K562 (cell line): ENCODE data around the gene AGT. TPM values are rescaled to one million over a fixed set of nuclear protein-coding genes. Genes with fewer than 3 reads are reported as not detected.

Experiments
- ATAC-seq: fragments of 200-7000 bp; cut with Tn5 transposase; 3 replicates; pipeline ENCODE4 v1.9.1; 2020; ENCODE audit warnings: moderate library complexity
- BruUV-seq: library from RNA; stranded (reverse); fragments of 400-500 nt; replicated peaks from 2 replicates; lab custom pipeline; 2021; lab: Mats Ljungman, UMichigan
- CTCF ChIA-PET: fragments of 300-600 bp; formaldehyde crosslinking; extraction: SDS; loops from one replicate; lab custom pipeline; 2021; ENCODE audit warnings: low intra/inter-chr PET ratio; lab: Yijun Ruan, JAX
- POLR2A ChIA-PET: fragments of 300-600, 350-650 bp; sonication (Branson Sonifier 250); formaldehyde crosslinking; extraction: SDS; loops from one replicate; lab custom pipeline; 2021; ENCODE audit warnings: antibody characterized with exemption, inconsistent platforms; lab: Yijun Ruan, JAX
- DNase-seq, 4 experiments: peaks; one replicate each; pipeline versions ENCODE4 v3.0.0 to v3.0.0-alpha.2; 2011 to 2018; ENCODE audit warnings: low spot score in 3 of 4, mixed read lengths in 3 of 4; ENCODE audit errors: extremely low read depth in 1 of 4
- FAIRE-seq: peaks from 2 replicates; lab custom pipeline; 2011; peaks lifted over from hg19 to GRCh38; lab: Jason Lieb, UNC
- H2AFZ ChIP-seq: 2 replicates; pipeline ENCODE4 v1.6.0; 2011; ENCODE audit warnings: low read depth, low read length, control low read depth, inconsistent platforms
- H3K27ac ChIP-seq: fragments of 200-600 bp; 3 replicates; pipeline ENCODE4 v1.8.0; 2011; ENCODE audit warnings: low read depth, mild to moderate bottlenecking, control low read depth, inconsistent platforms, low read length, moderate library complexity, mixed read lengths; ENCODE audit errors: extremely low read depth
- H3K27me3 ChIP-seq, 2 experiments: fragments of 300-600 bp in 1 of 2; 2 replicates in 1 of 2; 3 replicates in 1 of 2; pipeline versions ENCODE4 v1.6.0 to v1.8.0; 2011; ENCODE audit warnings: inconsistent platforms in 2 of 2, low read length in 2 of 2, mild to moderate bottlenecking in 1 of 2, mixed read lengths in 1 of 2, moderate library complexity in 1 of 2; ENCODE audit not compliant: control insufficient read depth in 2 of 2, insufficient read depth in 2 of 2
- H3K36me3 ChIP-seq: fragments of 300-600 bp; 3 replicates; pipeline ENCODE4 v1.8.0; 2011; ENCODE audit warnings: mild to moderate bottlenecking, low read length, inconsistent platforms; ENCODE audit not compliant: control insufficient read depth, insufficient read depth
- H3K4me1 ChIP-seq, 2 experiments: fragments of 200-600 bp in 1 of 2; replicated peaks in 1 of 2; 2 replicates in 1 of 2; 3 replicates in 1 of 2; pipeline versions ENCODE4 v1.5.1 to v1.8.0; 2011; ENCODE audit warnings: inconsistent platforms in 2 of 2, low read length in 2 of 2, mild to moderate bottlenecking in 1 of 2, mixed read lengths in 1 of 2, moderate library complexity in 1 of 2; ENCODE audit not compliant: control insufficient read depth in 2 of 2, insufficient read depth in 2 of 2
- H3K4me2 ChIP-seq: 2 replicates; pipeline ENCODE4 v1.6.1; 2011; ENCODE audit warnings: low read length, control low read depth, inconsistent platforms, mixed read lengths; ENCODE audit not compliant: insufficient read depth
- H3K4me3 ChIP-seq: fragments of 200-600 bp; sonication (generic), shearing (Covaris generic); 2 replicates; pipeline ENCODE4 v1.5.1; 2016; ENCODE audit warnings: control low read depth, inconsistent platforms
- H3K79me2 ChIP-seq: fragments of 200-600 bp; 3 replicates; pipeline ENCODE4 v1.8.0; 2011; ENCODE audit warnings: low read length, inconsistent platforms; ENCODE audit not compliant: control insufficient read depth, insufficient read depth
- H3K9ac ChIP-seq, 2 experiments: 2 replicates each; pipeline versions ENCODE4 v1.6.0 to v1.6.1; 2011; ENCODE audit warnings: low read depth in 2 of 2, low read length in 2 of 2, control low read depth in 1 of 2, inconsistent platforms in 1 of 2, mild to moderate bottlenecking in 1 of 2, mixed read lengths in 1 of 2; ENCODE audit not compliant: insufficient read depth in 1 of 2
- H3K9me1 ChIP-seq: one replicate; pipeline ENCODE4 v1.6.0; 2011; ENCODE audit warnings: inconsistent platforms, mild to moderate bottlenecking, low read length, moderate library complexity; ENCODE audit not compliant: control insufficient read depth, insufficient read depth
- H3K9me3 ChIP-seq: replicated peaks from 2 replicates; pipeline ENCODE4 v1.5.1; 2011; ENCODE audit warnings: low read depth, low read length, inconsistent platforms; ENCODE audit not compliant: control insufficient read depth, insufficient read depth
- H4K20me1 ChIP-seq: replicated peaks from 2 replicates; pipeline ENCODE4 v1.6.1; 2011; ENCODE audit warnings: low read length, inconsistent platforms, mixed read lengths; ENCODE audit not compliant: control insufficient read depth, insufficient read depth
- CHD4 ChIP-seq: fragments of 200-600 bp; sonication (generic); IDR thresholded peaks from 3 replicates; pipeline ENCODE4 v1.6.1; 2012; ENCODE audit warnings: low read depth, mild to moderate bottlenecking, mixed read lengths, low read length, inconsistent platforms; ENCODE audit not compliant: insufficient read depth, insufficient replicate concordance, poor library complexity, severe bottlenecking
- CREB3L1 ChIP-seq: fragments of 450-650 bp; IDR thresholded peaks from 2 replicates; pipeline ENCODE4 v1.6.1; 2014; ENCODE audit warnings: low read depth, mild to moderate bottlenecking, moderate library complexity, borderline replicate concordance
- HNRNPLL ChIP-seq: fragments of 200-400 bp; formaldehyde crosslinking; IDR thresholded peaks from 2 replicates; pipeline ENCODE4 v1.6.1; 2017; ENCODE audit warnings: low read length, low read depth, mild to moderate bottlenecking; ENCODE audit not compliant: poor library complexity, severe bottlenecking
- MAFG ChIP-seq: fragments of 450-650 bp; conservative IDR thresholded peaks from 2 replicates; pipeline ENCODE4 v1.6.1; 2016; ENCODE audit warnings: missing genetic modification characterization, missing compliant biosample characterization
- NFE2 ChIP-seq: IDR thresholded peaks from 2 replicates; pipeline ENCODE4 v1.6.1; 2014; ENCODE audit warnings: antibody characterized with exemption, low read depth
- NFIX ChIP-seq: fragments of 250-450 bp; sonication (Bioruptor Pico); IDR thresholded peaks from 2 replicates; pipeline ENCODE4 v1.4.0; 2020; ENCODE audit warnings: low read depth, mild to moderate bottlenecking, moderate library complexity
- POLR3A ChIP-seq: IDR thresholded peaks from 2 replicates; pipeline ENCODE4 v1.6.1; 2011; ENCODE audit warnings: borderline replicate concordance, mild to moderate bottlenecking, moderate library complexity; ENCODE audit not compliant: insufficient read length, insufficient read depth; ENCODE audit errors: extremely low read depth
- SRSF7 ChIP-seq: fragments of 200-400 bp; formaldehyde crosslinking; optimal IDR thresholded peaks from 2 replicates; pipeline ENCODE3; 2017; ENCODE audit warnings: mild to moderate bottlenecking, low read depth, low read length
- TAF1 ChIP-seq: IDR thresholded peaks from 2 replicates; pipeline ENCODE4 v1.6.1; 2011; ENCODE audit warnings: mild to moderate bottlenecking, low read length, moderate library complexity; ENCODE audit not compliant: insufficient read depth, control insufficient read depth, severe bottlenecking; ENCODE audit errors: extremely low read depth
- TGIF2 ChIP-seq: sonication (generic); formaldehyde crosslinking; IDR thresholded peaks from 2 replicates; pipeline ENCODE4 v1.8.1; 2022; ENCODE audit warnings: mild to moderate bottlenecking, missing genetic modification reagents, moderate library complexity
- ZNF280B ChIP-seq: fragments of 250-450 bp; sonication (Bioruptor Pico); IDR thresholded peaks from 2 replicates; pipeline ENCODE4 v1.5.1; 2021; ENCODE audit warnings: mild to moderate bottlenecking
- ZNF316 ChIP-seq: fragments of 450-650 bp; IDR thresholded peaks from 2 replicates; pipeline ENCODE4 v1.6.1; 2016
- WGBS: fragments of 100-300 bp; shearing (Covaris generic); methylation state at CpG from one replicate; pipeline ENCODE4 v1.1.6; 2016; ENCODE audit warnings: low coverage, mixed read lengths; ENCODE audit not compliant: insufficient coverage; ENCODE audit errors: missing lambda C conversion rate; 5-methylcytosine and 5-hydroxymethylcytosine counted together
- in situ Hi-C: fragments of 300-500 bp; cut with MboI; formaldehyde crosslinking; loops from 4 replicates; pipeline ENCODE4 v1.15.0; 2018; ENCODE audit warnings: inconsistent platforms, mixed read lengths
- intact Hi-C: fragments of 100-400 bp; cut with micrococcal nuclease; formaldehyde crosslinking; loops from 2 replicates; pipeline ENCODE4 v1.14.2; 2022
- polyA plus RNA-seq, 8 experiments: library from polyadenylated mRNA; depleted of rRNA in 4 of 8; stranded (reverse) in 5 of 8; unstranded in 3 of 8; fragments of >200 nt; fragmentation: Nextera tagmentation in 2 of 8; fragmentation: Illumina TruSeq in 1 of 8; extraction: Ambion mirVana in 2 of 8; extraction: Trizol in 1 of 8; gene quantifications; 2 replicates each; pipeline versions ENCODE4 v1.2.1 to v1.2.3, GENCODE V29; 2011 to 2014; ENCODE audit warnings: inconsistent platforms in 1 of 8, missing spikeins in 1 of 8
- total RNA-seq, 7 experiments: library from RNA; depleted of rRNA in 6 of 7; stranded (reverse); fragments of >200 nt in 6 of 7; fragmentation: Illumina TruSeq in 2 of 7; extraction: Trizol in 2 of 7; gene quantifications; 2 replicates each; pipeline versions ENCODE4 v1.2.1 to v1.2.3, GENCODE V29; 2011 to 2021; ENCODE audit warnings: low replicate concordance in 1 of 7
- TF ChIP-seq, protein P1 (sequence below): fragments of 450-650 bp; IDR thresholded peaks from 2 replicates; pipeline ENCODE4 v1.6.1; 2017; ENCODE audit warnings: antibody characterized with exemption, mild to moderate bottlenecking

The AGT gene
- total and polyA plus RNA-seq, 9 of the 15 experiments (the other 6 are each of a cell fraction or from before 2014, with no cell fraction given) = 0.40 TPM; not detected in 8

- Histone ChIP-seq H3K36me3 (no peaks in the 10 kb centered on the region), H3K9ac (no peak overlapping the region), H2AFZ (no peak overlapping the region), H3K79me2 (no peaks in the 10 kb centered on the region), H3K4me3 (no peak overlapping the region), H4K20me1 (peaks cover 9% of the 10 kb centered on the region; the same call in 1 of the 2 replicates), H3K27ac (no peak overlapping the region), H3K4me2 (no peak overlapping the region), H3K9me3 (no peaks in the 10 kb centered on the region), H3K27me3 (peaks cover 43 to 68% of the 10 kb centered on the region in 2 experiments), H3K4me1 (no peaks in the 10 kb centered on the region), H3K9me1 (no peaks in the 10 kb centered on the region)
- 0% methylated on average over 8 of the region's 8 CpGs for WGBS
- no peak for ATAC-seq
- CTCF ChIA-PET = no interaction called here
- POLR2A ChIA-PET = interaction anchor here (0.9 to 1.0 kb wide), 2 partner anchors 10 to 20 kb away, joined by 3 read pairs; no protein-coding TSS in a partner anchor
- BruUV-seq = no TSS peak
- DNase-seq = no peak
- intact Hi-C loops = no loop called here
- peak; percentile 26 for FAIRE-seq
- in situ Hi-C loops = no loop called here
- no peak for TF ChIP-seq ZNF280B (CRISPR knock-in tag)
- peak; percentile 64 for TF ChIP-seq MAFG (tag)
- TF ChIP-seq ZNF316 = peak; percentile 51
- no peak for TF ChIP-seq CHD4
- TF ChIP-seq, protein P1, sequence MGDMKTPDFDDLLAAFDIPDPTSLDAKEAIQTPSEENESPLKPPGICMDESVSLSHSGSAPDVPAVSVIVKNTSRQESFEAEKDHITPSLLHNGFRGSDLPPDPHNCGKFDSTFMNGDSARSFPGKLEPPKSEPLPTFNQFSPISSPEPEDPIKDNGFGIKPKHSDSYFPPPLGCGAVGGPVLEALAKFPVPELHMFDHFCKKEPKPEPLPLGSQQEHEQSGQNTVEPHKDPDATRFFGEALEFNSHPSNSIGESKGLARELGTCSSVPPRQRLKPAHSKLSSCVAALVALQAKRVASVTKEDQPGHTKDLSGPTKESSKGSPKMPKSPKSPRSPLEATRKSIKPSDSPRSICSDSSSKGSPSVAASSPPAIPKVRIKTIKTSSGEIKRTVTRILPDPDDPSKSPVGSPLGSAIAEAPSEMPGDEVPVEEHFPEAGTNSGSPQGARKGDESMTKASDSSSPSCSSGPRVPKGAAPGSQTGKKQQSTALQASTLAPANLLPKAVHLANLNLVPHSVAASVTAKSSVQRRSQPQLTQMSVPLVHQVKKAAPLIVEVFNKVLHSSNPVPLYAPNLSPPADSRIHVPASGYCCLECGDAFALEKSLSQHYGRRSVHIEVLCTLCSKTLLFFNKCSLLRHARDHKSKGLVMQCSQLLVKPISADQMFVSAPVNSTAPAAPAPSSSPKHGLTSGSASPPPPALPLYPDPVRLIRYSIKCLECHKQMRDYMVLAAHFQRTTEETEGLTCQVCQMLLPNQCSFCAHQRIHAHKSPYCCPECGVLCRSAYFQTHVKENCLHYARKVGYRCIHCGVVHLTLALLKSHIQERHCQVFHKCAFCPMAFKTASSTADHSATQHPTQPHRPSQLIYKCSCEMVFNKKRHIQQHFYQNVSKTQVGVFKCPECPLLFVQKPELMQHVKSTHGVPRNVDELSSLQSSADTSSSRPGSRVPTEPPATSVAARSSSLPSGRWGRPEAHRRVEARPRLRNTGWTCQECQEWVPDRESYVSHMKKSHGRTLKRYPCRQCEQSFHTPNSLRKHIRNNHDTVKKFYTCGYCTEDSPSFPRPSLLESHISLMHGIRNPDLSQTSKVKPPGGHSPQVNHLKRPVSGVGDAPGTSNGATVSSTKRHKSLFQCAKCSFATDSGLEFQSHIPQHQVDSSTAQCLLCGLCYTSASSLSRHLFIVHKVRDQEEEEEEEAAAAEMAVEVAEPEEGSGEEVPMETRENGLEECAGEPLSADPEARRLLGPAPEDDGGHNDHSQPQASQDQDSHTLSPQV = no peak
- TF ChIP-seq TAF1 = no peak
- TF ChIP-seq SRSF7 = no peak
- TF ChIP-seq NFE2 = peak; percentile 41; the same call in 1 of the 2 replicates
- no peak for TF ChIP-seq CREB3L1
- TF ChIP-seq POLR3A = no peak
- TF ChIP-seq HNRNPLL = no peak
- TF ChIP-seq NFIX (CRISPR knock-in tag) = no peak
- no peak for TF ChIP-seq TGIF2 (CRISPR knock-in tag)
Observed at GRCh38 chr1:230761443-230762167, 47.7 kb upstream of the AGT start.
